PC-9 (cell line): ENCODE results near the gene KLHL25. TPM values are rescaled to one million over a fixed set of nuclear protein-coding genes. Genes with fewer than 3 reads are reported as not detected.

Experiments
- BruUV-seq: library from RNA; stranded (reverse); fragments of 400-500 nt; replicated peaks from 2 replicates; lab custom pipeline; 2021; lab: Mats Ljungman, UMichigan
- CTCF ChIA-PET: fragments of 300-600 bp; sonication (Branson Sonifier 250); formaldehyde crosslinking; loops from one replicate; lab custom pipeline; 2022; ENCODE audit warnings: antibody characterized with exemption; lab: Charles Lee
- POLR2A ChIA-PET: fragments of 300-600 bp; sonication (Branson Sonifier 250); formaldehyde crosslinking; loops from one replicate; lab custom pipeline; 2022; ENCODE audit warnings: antibody characterized with exemption; ENCODE audit not compliant: unreplicated experiment; lab: Charles Lee
- DNase-seq, 2 experiments: peaks; one replicate each; pipeline versions ENCODE4 v3.0.0 to v3.0.0-alpha.2; 2015 to 2022; ENCODE audit warnings: mixed read lengths in 1 of 2
- H2AFZ ChIP-seq: fragments of 200-600 bp; sonication (generic); 2 replicates; pipeline ENCODE4 v1.8.1; 2017; ENCODE audit warnings: antibody characterized with exemption
- H3F3A ChIP-seq: fragments of 200-600 bp; sonication (generic); 2 replicates; pipeline ENCODE4 v1.8.1; 2017; ENCODE audit warnings: antibody characterized with exemption, mild to moderate bottlenecking, low read depth; ENCODE audit not compliant: insufficient read depth
- H3K27ac ChIP-seq: fragments of 200-600 bp; sonication (generic); 2 replicates; pipeline ENCODE4 v1.6.1; 2016; ENCODE audit warnings: mixed run types
- H3K27me3 ChIP-seq: fragments of 200-600 bp; sonication (generic); 2 replicates; pipeline ENCODE4 v1.6.1; 2016; ENCODE audit warnings: low read depth, mixed run types; ENCODE audit not compliant: insufficient read depth
- H3K36me3 ChIP-seq: fragments of 200-600 bp; sonication (generic); 2 replicates; pipeline ENCODE4 v1.6.1; 2016; ENCODE audit warnings: low read depth, mixed run types
- H3K4me1 ChIP-seq: fragments of 200-600 bp; sonication (generic); replicated peaks from 2 replicates; pipeline ENCODE4 v1.6.1; 2016; ENCODE audit warnings: mixed run types; ENCODE audit not compliant: insufficient read depth
- H3K4me2 ChIP-seq: fragments of 200-600 bp; sonication (generic); 2 replicates; pipeline ENCODE4 v1.6.1; 2017; ENCODE audit warnings: mixed run types
- H3K4me3 ChIP-seq: fragments of 200-600 bp; sonication (generic); 2 replicates; pipeline ENCODE4 v1.6.1; 2016; ENCODE audit warnings: mixed run types
- H3K79me2 ChIP-seq: fragments of 200-600 bp; sonication (generic); 2 replicates; pipeline ENCODE4 v1.6.1; 2017; ENCODE audit warnings: low read depth, mixed run types
- H3K9me2 ChIP-seq: fragments of 200-600 bp; sonication (generic); 2 replicates; pipeline ENCODE4 v1.8.1; 2017; ENCODE audit warnings: mild to moderate bottlenecking; ENCODE audit not compliant: insufficient read depth
- H3K9me3 ChIP-seq: fragments of 200-600 bp; sonication (generic); 2 replicates; pipeline ENCODE4 v1.8.1; 2016; ENCODE audit warnings: low read depth; ENCODE audit not compliant: insufficient read depth
- H4K20me1 ChIP-seq: fragments of 200-600 bp; sonication (generic); 2 replicates; pipeline ENCODE4 v1.8.1; 2017; ENCODE audit not compliant: insufficient read depth
- CTCF ChIP-seq: fragments of 200-600 bp; sonication (generic); conservative IDR thresholded peaks from 2 replicates; pipeline ENCODE4 v1.6.1; 2017; ENCODE audit warnings: mixed run types, antibody characterized with exemption, mild to moderate bottlenecking, moderate library complexity
- EZH2 ChIP-seq: fragments of 200-600 bp; sonication (generic); IDR thresholded peaks from 2 replicates; pipeline ENCODE4 v1.8.0; 2017; ENCODE audit warnings: antibody characterized with exemption, low read depth
- intact Hi-C: fragments of 100-400 bp; cut with micrococcal nuclease; formaldehyde crosslinking; loops from one replicate; pipeline ENCODE4 v1.10.0; 2022; ENCODE audit not compliant: unreplicated experiment
- total RNA-seq: library from RNA; stranded (reverse); gene quantifications from 2 replicates; pipeline ENCODE4 v1.2.3, GENCODE V29; 2021

The KLHL25 gene
- total RNA-seq, 1 experiment from 2014 or later = 5.3 TPM

GRCh38 chr15:85772668-85773067 lies 22.1 kb downstream of the KLHL25 start:
- no peak overlapping the region for H3K4me2 ChIP-seq
- no peak for TF ChIP-seq CTCF
- no peak for TF ChIP-seq EZH2
- no peak overlapping the region for H3K4me3 ChIP-seq
- ChIA-PET POLR2A (no interaction called here), CTCF (no interaction called here)
- no TSS peak for BruUV-seq
- H3K36me3 ChIP-seq = no peaks in the 10 kb centered on the region
- no peaks in the 10 kb centered on the region for H3K9me2 ChIP-seq
- no peak overlapping the region for H3K27ac ChIP-seq
- no peak overlapping the region for H2AFZ ChIP-seq
- H3F3A ChIP-seq = no peaks in the 10 kb centered on the region
- no peaks in the 10 kb centered on the region for H3K4me1 ChIP-seq
- H4K20me1 ChIP-seq = no peaks in the 10 kb centered on the region
- intact Hi-C loops = no loop called here
- DNase-seq = peak in 1 of 2 experiments; percentile 52
- H3K9me3 ChIP-seq = no peaks in the 10 kb centered on the region
- no peaks in the 10 kb centered on the region for H3K27me3 ChIP-seq
- no peaks in the 10 kb centered on the region for H3K79me2 ChIP-seq

DNA sequence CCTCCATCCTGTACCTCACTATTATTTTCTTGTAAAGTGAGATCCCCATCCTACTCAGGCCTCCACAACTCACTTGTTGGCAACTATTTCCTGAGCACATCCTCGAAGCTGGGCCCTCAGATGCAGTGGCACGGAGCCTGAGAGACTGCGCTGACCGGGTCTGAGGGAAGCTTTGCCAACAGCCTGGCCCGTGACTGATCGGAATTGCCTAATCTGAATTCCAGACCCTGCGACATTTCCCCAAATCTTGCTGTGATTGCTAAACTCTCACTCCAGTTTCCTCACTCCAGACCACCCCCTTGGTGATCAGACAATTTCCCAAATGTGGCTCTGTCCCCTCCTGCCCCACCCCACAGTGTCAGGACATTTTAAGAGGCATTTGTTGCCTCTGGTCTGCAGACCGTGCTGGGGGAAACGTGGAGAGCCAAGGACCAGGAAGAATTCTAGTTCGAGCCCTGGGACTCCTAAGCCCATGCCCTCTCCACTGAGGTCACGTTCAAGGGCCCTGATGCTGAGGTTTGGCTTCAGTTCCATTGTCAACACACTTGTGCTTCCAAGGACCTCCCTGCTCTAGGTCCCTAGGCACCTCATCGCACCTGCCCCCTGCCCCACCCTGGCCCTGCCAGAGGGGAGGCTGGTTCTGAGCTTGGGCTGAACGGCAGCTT lies 22.8 kb downstream of the KLHL25 start:
- H3K79me2 ChIP-seq = no peaks in the 10 kb centered on the region
- no peak overlapping the region for H2AFZ ChIP-seq
- H3F3A ChIP-seq = no peaks in the 10 kb centered on the region
- no peak overlapping the region for H3K27ac ChIP-seq
- no peak overlapping the region for H3K4me3 ChIP-seq
- no peak overlapping the region for H3K4me2 ChIP-seq
- TF ChIP-seq CTCF (no peak), EZH2 (no peak)
- H4K20me1 ChIP-seq = no peaks in the 10 kb centered on the region
- no peaks in the 10 kb centered on the region for H3K27me3 ChIP-seq
- intact Hi-C loops = no loop called here
- POLR2A ChIA-PET = no interaction called here
- DNase-seq = no peak
- CTCF ChIA-PET = no interaction called here
- H3K9me3 ChIP-seq = no peaks in the 10 kb centered on the region
- H3K9me2 ChIP-seq = no peaks in the 10 kb centered on the region
- no peaks in the 10 kb centered on the region for H3K36me3 ChIP-seq
- no peaks in the 10 kb centered on the region for H3K4me1 ChIP-seq
- no TSS peak for BruUV-seq

GRCh38 chr15:85771271-85771670 lies 23.5 kb downstream of the KLHL25 start:
- Histone ChIP-seq H4K20me1 (no peaks in the 10 kb centered on the region), H3F3A (no peaks in the 10 kb centered on the region), H3K79me2 (no peaks in the 10 kb centered on the region), H3K4me3 (no peak overlapping the region), H3K9me2 (no peaks in the 10 kb centered on the region), H3K4me1 (no peaks in the 10 kb centered on the region), H3K9me3 (no peaks in the 10 kb centered on the region), H3K27ac (no peak overlapping the region), H3K27me3 (no peaks in the 10 kb centered on the region), H3K36me3 (no peaks in the 10 kb centered on the region), H3K4me2 (no peak overlapping the region), H2AFZ (no peak overlapping the region)
- TF ChIP-seq CTCF (no peak), EZH2 (no peak)
- ChIA-PET CTCF (no interaction called here), POLR2A (no interaction called here)
- DNase-seq = no peak
- no TSS peak for BruUV-seq
- intact Hi-C loops = no loop called here
